ENCODE measurements around the gene ANO6.
"Not testable (repeated sequence)": the region's sequence is repeated elsewhere in the genome, so short reads cannot be mapped to it uniquely, and the experiment has no call there.

ANO6 gene

GRCh38 chr12:45215419-45216229 lies at the start of gene ANO6:
ANO6 (plus strand) TSS chr12:45216095; CDS start chr12:45216322, 227 bp downstream.
- Histone ChIP-seq H3K9ac (ENCODE audit: low read depth, low read length) (peak within 1 kb of the TSS; percentile 93), H3K27me3 (ENCODE audit: control insufficient read depth, insufficient read depth, low read length) (no peaks in the 10 kb centered on the region), H3K4me1 (ENCODE audit: control insufficient read depth, insufficient read depth, low read length) (peaks cover 11% of the 10 kb centered on the region), H3K36me3 (ENCODE audit: control insufficient read depth, insufficient read depth, low read length) (no peaks in the 10 kb centered on the region), H3K4me3 (ENCODE audit: low read depth, low read length) (peak within 1 kb of the TSS; percentile 95), H3K9me3 (ENCODE audit: control insufficient read depth, insufficient read depth, low read length) (no peaks in the 10 kb centered on the region)

- Histone ChIP-seq H3K27me3 (ENCODE audit: control insufficient read depth, insufficient read depth, low read length) (no peaks in the 10 kb centered on the region), H3K4me1 (ENCODE audit: control insufficient read depth, insufficient read depth, low read length) (no peaks in the 10 kb centered on the region), H3K4me3 (ENCODE audit: low read depth, low read length) (no peak overlapping the region), H3K9ac (ENCODE audit: low read depth, low read length) (no peak overlapping the region), H3K9me3 (ENCODE audit: control insufficient read depth, insufficient read depth, low read length) (no peaks in the 10 kb centered on the region), H3K36me3 (ENCODE audit: control insufficient read depth, insufficient read depth, low read length) (no peaks in the 10 kb centered on the region)
Observed at GRCh38 chr12:45168976-45169375, 46.9 kb upstream of the ANO6 start.

- H3K4me1 ChIP-seq (ENCODE audit: control insufficient read depth, insufficient read depth, low read length): no peaks in the 10 kb centered on the region
- no peaks in the 10 kb centered on the region for H3K27me3 ChIP-seq (ENCODE audit: control insufficient read depth, insufficient read depth, low read length)
- no peaks in the 10 kb centered on the region for H3K9me3 ChIP-seq (ENCODE audit: control insufficient read depth, insufficient read depth, low read length)
- no peak overlapping the region for H3K4me3 ChIP-seq (ENCODE audit: low read depth, low read length)
- no peak overlapping the region for H3K9ac ChIP-seq (ENCODE audit: low read depth, low read length)
- no peaks in the 10 kb centered on the region for H3K36me3 ChIP-seq (ENCODE audit: control insufficient read depth, insufficient read depth, low read length)
Observed at GRCh38 chr12:45170456-45171042, 45.3 kb upstream of the ANO6 start.

- H3K4me1 ChIP-seq (ENCODE audit: control insufficient read depth, insufficient read depth, low read length); H3K4me3 ChIP-seq (ENCODE audit: low read depth, low read length); H3K36me3 ChIP-seq (ENCODE audit: control insufficient read depth, insufficient read depth, low read length); H3K27me3 ChIP-seq (ENCODE audit: control insufficient read depth, insufficient read depth, low read length); H3K9me3 ChIP-seq (ENCODE audit: control insufficient read depth, insufficient read depth, low read length); H3K9ac ChIP-seq (ENCODE audit: low read depth, low read length): not testable (repeated sequence)
Observed at GRCh38 chr12:45173293-45173692, 42.6 kb upstream of the ANO6 start.

- H3K27me3 ChIP-seq (ENCODE audit: control insufficient read depth, insufficient read depth, low read length): no peaks in the 10 kb centered on the region
- no peaks in the 10 kb centered on the region for H3K4me1 ChIP-seq (ENCODE audit: control insufficient read depth, insufficient read depth, low read length)
- peaks cover 6% of the 10 kb centered on the region for H3K9me3 ChIP-seq (ENCODE audit: control insufficient read depth, insufficient read depth, low read length)
- H3K36me3 ChIP-seq (ENCODE audit: control insufficient read depth, insufficient read depth, low read length): no peaks in the 10 kb centered on the region
- no peak overlapping the region for H3K9ac ChIP-seq (ENCODE audit: low read depth, low read length)
- no peak overlapping the region for H3K4me3 ChIP-seq (ENCODE audit: low read depth, low read length)
Observed at GRCh38 chr12:45174595-45174994, 41.3 kb upstream of the ANO6 start.

GRCh38 chr12:45178771-45179170 lies 37.1 kb upstream of the ANO6 start:
- Histone ChIP-seq H3K9ac (ENCODE audit: low read depth, low read length) (no peak overlapping the region), H3K4me1 (ENCODE audit: control insufficient read depth, insufficient read depth, low read length) (no peaks in the 10 kb centered on the region), H3K4me3 (ENCODE audit: low read depth, low read length) (no peak overlapping the region), H3K9me3 (ENCODE audit: control insufficient read depth, insufficient read depth, low read length) (peaks cover 6% of the 10 kb centered on the region), H3K36me3 (ENCODE audit: control insufficient read depth, insufficient read depth, low read length) (no peaks in the 10 kb centered on the region), H3K27me3 (ENCODE audit: control insufficient read depth, insufficient read depth, low read length) (no peaks in the 10 kb centered on the region)

- H3K9ac ChIP-seq (ENCODE audit: low read depth, low read length): no peak overlapping the region
- H3K4me3 ChIP-seq (ENCODE audit: low read depth, low read length): no peak overlapping the region
- H3K9me3 ChIP-seq (ENCODE audit: control insufficient read depth, insufficient read depth, low read length): peaks cover 6% of the 10 kb centered on the region
- H3K4me1 ChIP-seq (ENCODE audit: control insufficient read depth, insufficient read depth, low read length): no peaks in the 10 kb centered on the region
- no peaks in the 10 kb centered on the region for H3K36me3 ChIP-seq (ENCODE audit: control insufficient read depth, insufficient read depth, low read length)
- H3K27me3 ChIP-seq (ENCODE audit: control insufficient read depth, insufficient read depth, low read length): no peaks in the 10 kb centered on the region
Observed at GRCh38 chr12:45182511-45182910, 33.4 kb upstream of the ANO6 start.

GRCh38 chr12:45183246-45183645 lies 32.6 kb upstream of the ANO6 start:
- H3K9ac ChIP-seq (ENCODE audit: low read depth, low read length): no peak overlapping the region
- H3K4me3 ChIP-seq (ENCODE audit: low read depth, low read length): no peak overlapping the region
- H3K27me3 ChIP-seq (ENCODE audit: control insufficient read depth, insufficient read depth, low read length): no peaks in the 10 kb centered on the region
- peaks cover 2% of the 10 kb centered on the region for H3K4me1 ChIP-seq (ENCODE audit: control insufficient read depth, insufficient read depth, low read length)
- H3K36me3 ChIP-seq (ENCODE audit: control insufficient read depth, insufficient read depth, low read length): no peaks in the 10 kb centered on the region
- peaks cover 6% of the 10 kb centered on the region for H3K9me3 ChIP-seq (ENCODE audit: control insufficient read depth, insufficient read depth, low read length)

GRCh38 chr12:45184147-45184963 lies 31.5 kb upstream of the ANO6 start:
- Histone ChIP-seq H3K9me3 (ENCODE audit: control insufficient read depth, insufficient read depth, low read length) (no peaks in the 10 kb centered on the region), H3K27me3 (ENCODE audit: control insufficient read depth, insufficient read depth, low read length) (no peaks in the 10 kb centered on the region)

GRCh38 chr12:45186762-45187161 lies 29.1 kb upstream of the ANO6 start:
- H3K9me3 ChIP-seq (ENCODE audit: control insufficient read depth, insufficient read depth, low read length): no peaks in the 10 kb centered on the region
- H3K9ac ChIP-seq (ENCODE audit: low read depth, low read length): no peak overlapping the region
- peaks cover 2% of the 10 kb centered on the region for H3K4me1 ChIP-seq (ENCODE audit: control insufficient read depth, insufficient read depth, low read length)
- H3K36me3 ChIP-seq (ENCODE audit: control insufficient read depth, insufficient read depth, low read length): no peaks in the 10 kb centered on the region
- no peak overlapping the region for H3K4me3 ChIP-seq (ENCODE audit: low read depth, low read length)
- no peaks in the 10 kb centered on the region for H3K27me3 ChIP-seq (ENCODE audit: control insufficient read depth, insufficient read depth, low read length)

More at GRCh38 chr12:45184147-45184963, 31.5 kb upstream of the ANO6 start:
- Histone ChIP-seq H3K4me3 (ENCODE audit: low read depth, low read length) (no peak overlapping the region), H3K36me3 (ENCODE audit: control insufficient read depth, insufficient read depth, low read length) (no peaks in the 10 kb centered on the region), H3K4me1 (ENCODE audit: control insufficient read depth, insufficient read depth, low read length) (peaks cover 2% of the 10 kb centered on the region), H3K9ac (ENCODE audit: low read depth, low read length) (no peak overlapping the region)

GRCh38 chr12:45189766-45190403 lies 26.0 kb upstream of the ANO6 start:
- Histone ChIP-seq H3K27me3 (ENCODE audit: control insufficient read depth, insufficient read depth, low read length) (no peaks in the 10 kb centered on the region), H3K4me1 (ENCODE audit: control insufficient read depth, insufficient read depth, low read length) (peaks cover 4% of the 10 kb centered on the region), H3K9me3 (ENCODE audit: control insufficient read depth, insufficient read depth, low read length) (no peaks in the 10 kb centered on the region)

More at GRCh38 chr12:45189766-45190403, 26.0 kb upstream of the ANO6 start:
- Histone ChIP-seq H3K4me3 (ENCODE audit: low read depth, low read length) (no peak overlapping the region), H3K36me3 (ENCODE audit: control insufficient read depth, insufficient read depth, low read length) (no peaks in the 10 kb centered on the region), H3K9ac (ENCODE audit: low read depth, low read length) (no peak overlapping the region)
